ENCODE measurements around the gene RBFOX2. TPM values are rescaled to one million over a fixed set of nuclear protein-coding genes. Genes with fewer than 3 reads are reported as not detected.
"Not testable (repeated sequence)": the region's sequence is repeated elsewhere in the genome, so short reads cannot be mapped to it uniquely, and the experiment has no call there.

RBFOX2 gene
- total RNA-seq: 1 to 10 TPM; 5.6 to 6.9 (median 6.5) TPM

GRCh38 chr22:36028646-36029405 lies at the start of gene RBFOX2:
Gene RBFOX2, minus strand, starts transcription at chr22:36028824. Its CDS starts 399 bp downstream, at chr22:36028425.
- ATAC-seq (peak; percentile 88 to 91), DNase-seq (peak; percentile 70)
- peaks cover 16% of the 10 kb centered on the region for H3K4me1 Mint-ChIP-seq (ENCODE audit: low read depth)
- no peaks in the 10 kb centered on the region for H3K36me3 Mint-ChIP-seq (ENCODE audit: insufficient read depth)
- H3K4me3 Mint-ChIP-seq: peak within 1 kb of the TSS; percentile 89
- no peaks in the 10 kb centered on the region for H3K9me3 Mint-ChIP-seq
- peaks cover 20% of the 10 kb centered on the region for H3K27me3 Mint-ChIP-seq (ENCODE audit: low read depth)

- Mint-ChIP-seq H3K4me3 (no peak overlapping the region), H3K36me3 (ENCODE audit: insufficient read depth) (no peaks in the 10 kb centered on the region), H3K27me3 (ENCODE audit: low read depth) (no peaks in the 10 kb centered on the region), H3K4me1 (ENCODE audit: low read depth) (no peaks in the 10 kb centered on the region), H3K9me3 (no peaks in the 10 kb centered on the region)
- no peak for ATAC-seq
- DNase-seq: no peak
Observed at GRCh38 chr22:36077271-36077670, 48.6 kb upstream of the RBFOX2 start.

GRCh38 chr22:36075724-36076123 lies 47.1 kb upstream of the RBFOX2 start:
- Mint-ChIP-seq H3K4me3 (no peak overlapping the region), H3K36me3 (ENCODE audit: insufficient read depth) (no peaks in the 10 kb centered on the region), H3K27me3 (ENCODE audit: low read depth) (no peaks in the 10 kb centered on the region), H3K9me3 (no peaks in the 10 kb centered on the region), H3K4me1 (ENCODE audit: low read depth) (no peaks in the 10 kb centered on the region)
- no peak for ATAC-seq
- DNase-seq: no peak

GRCh38 chr22:36075230-36075629 lies 46.6 kb upstream of the RBFOX2 start:
- H3K36me3 Mint-ChIP-seq (ENCODE audit: insufficient read depth): no peaks in the 10 kb centered on the region
- no peak for ATAC-seq
- no peaks in the 10 kb centered on the region for H3K9me3 Mint-ChIP-seq
- no peak overlapping the region for H3K4me3 Mint-ChIP-seq
- DNase-seq: no peak
- no peaks in the 10 kb centered on the region for H3K4me1 Mint-ChIP-seq (ENCODE audit: low read depth)
- H3K27me3 Mint-ChIP-seq (ENCODE audit: low read depth): no peaks in the 10 kb centered on the region

GRCh38 chr22:36073476-36073875 lies 44.9 kb upstream of the RBFOX2 start:
- Mint-ChIP-seq H3K27me3 (ENCODE audit: low read depth) (no peaks in the 10 kb centered on the region), H3K4me1 (ENCODE audit: low read depth) (no peaks in the 10 kb centered on the region), H3K9me3 (no peaks in the 10 kb centered on the region), H3K36me3 (ENCODE audit: insufficient read depth) (no peaks in the 10 kb centered on the region), H3K4me3 (no peak overlapping the region)
- no peak for ATAC-seq
- no peak for DNase-seq

- not testable (repeated sequence) for DNase-seq; H3K4me1 Mint-ChIP-seq (ENCODE audit: low read depth); ATAC-seq
Observed at GRCh38 chr22:36070645-36071044, 42.0 kb upstream of the RBFOX2 start.

GRCh38 chr22:36069368-36069767 lies 40.7 kb upstream of the RBFOX2 start:
- ATAC-seq (no peak), DNase-seq (no peak)
- H3K4me3 Mint-ChIP-seq: no peak overlapping the region
- no peaks in the 10 kb centered on the region for H3K9me3 Mint-ChIP-seq
- H3K4me1 Mint-ChIP-seq (ENCODE audit: low read depth): peaks cover 8% of the 10 kb centered on the region
- H3K27me3 Mint-ChIP-seq (ENCODE audit: low read depth): no peaks in the 10 kb centered on the region
- no peaks in the 10 kb centered on the region for H3K36me3 Mint-ChIP-seq (ENCODE audit: insufficient read depth)

More at GRCh38 chr22:36070645-36071044, 42.0 kb upstream of the RBFOX2 start:
- not testable (repeated sequence) for H3K4me3 Mint-ChIP-seq; H3K27me3 Mint-ChIP-seq (ENCODE audit: low read depth); H3K9me3 Mint-ChIP-seq; H3K36me3 Mint-ChIP-seq (ENCODE audit: insufficient read depth)

GRCh38 chr22:36068776-36069344 lies 40.2 kb upstream of the RBFOX2 start:
- peaks cover 8% of the 10 kb centered on the region for H3K4me1 Mint-ChIP-seq (ENCODE audit: low read depth)
- H3K9me3 Mint-ChIP-seq: no peaks in the 10 kb centered on the region
- no peaks in the 10 kb centered on the region for H3K36me3 Mint-ChIP-seq (ENCODE audit: insufficient read depth)
- no peak overlapping the region for H3K4me3 Mint-ChIP-seq
- ATAC-seq: no peak
- no peaks in the 10 kb centered on the region for H3K27me3 Mint-ChIP-seq (ENCODE audit: low read depth)
- DNase-seq: no peak

GRCh38 chr22:36067235-36067558 lies 38.6 kb upstream of the RBFOX2 start:
- Mint-ChIP-seq H3K27me3 (ENCODE audit: low read depth) (no peaks in the 10 kb centered on the region), H3K4me1 (ENCODE audit: low read depth) (peaks cover 8% of the 10 kb centered on the region), H3K9me3 (no peaks in the 10 kb centered on the region), H3K36me3 (ENCODE audit: insufficient read depth) (no peaks in the 10 kb centered on the region), H3K4me3 (no peak overlapping the region)
- ATAC-seq (no peak), DNase-seq (no peak)

GRCh38 chr22:36065775-36066544 lies 37.3 kb upstream of the RBFOX2 start:
- DNase-seq: peak; percentile 56

GRCh38 chr22:36065462-36065774 lies 36.8 kb upstream of the RBFOX2 start:
- Mint-ChIP-seq H3K4me3 (peak overlapping the region; percentile 79), H3K9me3 (no peaks in the 10 kb centered on the region), H3K27me3 (ENCODE audit: low read depth) (no peaks in the 10 kb centered on the region), H3K4me1 (ENCODE audit: low read depth) (peaks cover 8% of the 10 kb centered on the region), H3K36me3 (ENCODE audit: insufficient read depth) (no peaks in the 10 kb centered on the region)
- ATAC-seq (peak in 1 of 2 donors; percentile 31), DNase-seq (no peak)

More at GRCh38 chr22:36065775-36066544, 37.3 kb upstream of the RBFOX2 start:
- ATAC-seq: peak; percentile 80 to 85
- Mint-ChIP-seq H3K4me3 (peak overlapping the region; percentile 79), H3K9me3 (no peaks in the 10 kb centered on the region), H3K36me3 (ENCODE audit: insufficient read depth) (no peaks in the 10 kb centered on the region), H3K27me3 (ENCODE audit: low read depth) (no peaks in the 10 kb centered on the region), H3K4me1 (ENCODE audit: low read depth) (peaks cover 8% of the 10 kb centered on the region)

- Mint-ChIP-seq H3K27me3 (ENCODE audit: low read depth) (no peaks in the 10 kb centered on the region), H3K9me3 (no peaks in the 10 kb centered on the region), H3K4me3 (no peak overlapping the region), H3K36me3 (ENCODE audit: insufficient read depth) (no peaks in the 10 kb centered on the region), H3K4me1 (ENCODE audit: low read depth) (peaks cover 8% of the 10 kb centered on the region)
- DNase-seq (no peak), ATAC-seq (no peak)
Observed at GRCh38 chr22:36064358-36064757, 35.7 kb upstream of the RBFOX2 start.

GRCh38 chr22:36056980-36057379 lies 28.4 kb upstream of the RBFOX2 start:
- no peaks in the 10 kb centered on the region for H3K9me3 Mint-ChIP-seq
- ATAC-seq (no peak), DNase-seq (no peak)
- peaks cover 5% of the 10 kb centered on the region for H3K4me1 Mint-ChIP-seq (ENCODE audit: low read depth)
- H3K4me3 Mint-ChIP-seq: no peak overlapping the region
- no peaks in the 10 kb centered on the region for H3K36me3 Mint-ChIP-seq (ENCODE audit: insufficient read depth)
- H3K27me3 Mint-ChIP-seq (ENCODE audit: low read depth): peaks cover 8% of the 10 kb centered on the region

GRCh38 chr22:36055376-36056295 lies 27.0 kb upstream of the RBFOX2 start:
- H3K9me3 Mint-ChIP-seq: no peaks in the 10 kb centered on the region
- H3K4me3 Mint-ChIP-seq: no peak overlapping the region
- H3K4me1 Mint-ChIP-seq (ENCODE audit: low read depth): peaks cover 5% of the 10 kb centered on the region
- DNase-seq (no peak), ATAC-seq (no peak)
- H3K27me3 Mint-ChIP-seq (ENCODE audit: low read depth): peaks cover 8% of the 10 kb centered on the region
- no peaks in the 10 kb centered on the region for H3K36me3 Mint-ChIP-seq (ENCODE audit: insufficient read depth)

Data from activated T-cell treated with anti-CD3 and anti-CD28 coated beads, Interleukin-2, amount 50 U/mL, for 4 hours (primary cell).